BE2C (cell line): Measurements from ENCODE around the gene MRPL23.

Source experiments
- DNase-seq: peaks from one replicate; pipeline ENCODE4 v3.0.0-alpha.2; 2020
- H3K27me3 ChIP-seq: fragments of 250-450 bp; sonication (Bioruptor Pico); 2 replicates; pipeline ENCODE4 v1.5.1; 2020; ENCODE audit warnings: mild to moderate bottlenecking
- H3K36me3 ChIP-seq: fragments of 250-450 bp; sonication (Bioruptor Pico); 2 replicates; pipeline ENCODE4 v1.5.1; 2020; ENCODE audit warnings: mild to moderate bottlenecking
- H3K4me1 ChIP-seq: fragments of 250-450 bp; sonication (Bioruptor Pico); 2 replicates; pipeline ENCODE4 v1.5.1; 2020
- H3K4me3 ChIP-seq: 2 replicates; pipeline ENCODE4 v1.5.1; 2011; ENCODE audit warnings: low read depth, low read length
- H3K9me3 ChIP-seq: fragments of 250-450 bp; sonication (Bioruptor Pico); 2 replicates; pipeline ENCODE4 v1.5.1; 2020
- CTCF ChIP-seq: IDR thresholded peaks from 2 replicates; pipeline ENCODE4 v1.5.1; 2012; ENCODE audit warnings: mild to moderate bottlenecking, low read depth, low read length

MRPL23 gene

GRCh38 chr11:1916986-1917522 is 30.1 kb upstream of the MRPL23 start:
- TF ChIP-seq CTCF, result no peak
- no peaks in the 10 kb centered on the region for H3K36me3 ChIP-seq
- no peaks in the 10 kb centered on the region for H3K9me3 ChIP-seq
- DNase-seq, result no peak
- no peaks in the 10 kb centered on the region for H3K4me1 ChIP-seq
- H3K27me3 ChIP-seq, result no peaks in the 10 kb centered on the region
- no peak overlapping the region for H3K4me3 ChIP-seq

- Histone ChIP-seq H3K9me3 (no peaks in the 10 kb centered on the region), H3K36me3 (no peaks in the 10 kb centered on the region), H3K4me3 (no peak overlapping the region), H3K4me1 (no peaks in the 10 kb centered on the region), H3K27me3 (no peaks in the 10 kb centered on the region)
- TF ChIP-seq CTCF, result peak; percentile 21
- no peak for DNase-seq
Measured at GRCh38 chr11:1917523-1918435, 29.4 kb upstream of the MRPL23 start.

- no peak for DNase-seq
- Histone ChIP-seq H3K4me1 (no peaks in the 10 kb centered on the region), H3K9me3 (no peaks in the 10 kb centered on the region), H3K27me3 (no peaks in the 10 kb centered on the region), H3K36me3 (no peaks in the 10 kb centered on the region), H3K4me3 (no peak overlapping the region)
- no peak for TF ChIP-seq CTCF
Measured at GRCh38 chr11:1918436-1919315, 28.5 kb upstream of the MRPL23 start.

- Histone ChIP-seq H3K27me3 (no peaks in the 10 kb centered on the region), H3K36me3 (no peaks in the 10 kb centered on the region), H3K9me3 (no peaks in the 10 kb centered on the region), H3K4me1 (no peaks in the 10 kb centered on the region), H3K4me3 (no peak within 1 kb of the TSS)
- no peak for DNase-seq
- TF ChIP-seq CTCF, result no peak
Measured at GRCh38 chr11:1919391-1920127, 27.6 kb upstream of the MRPL23 start, which contains the start of gene TNNT3. Gene TNNT3 (plus strand): TSS chr11:1919703. CDS start chr11:1922875, 3,172 bp downstream.

GRCh38 chr11:1920128-1920908 is 26.8 kb upstream of the MRPL23 start:
- DNase-seq, result no peak
- TF ChIP-seq CTCF, result no peak
- Histone ChIP-seq H3K4me3 (no peak overlapping the region), H3K27me3 (no peaks in the 10 kb centered on the region), H3K9me3 (no peaks in the 10 kb centered on the region), H3K36me3 (no peaks in the 10 kb centered on the region), H3K4me1 (no peaks in the 10 kb centered on the region)
